Measurements from ENCODE around the gene PGAM5.

DNA sequence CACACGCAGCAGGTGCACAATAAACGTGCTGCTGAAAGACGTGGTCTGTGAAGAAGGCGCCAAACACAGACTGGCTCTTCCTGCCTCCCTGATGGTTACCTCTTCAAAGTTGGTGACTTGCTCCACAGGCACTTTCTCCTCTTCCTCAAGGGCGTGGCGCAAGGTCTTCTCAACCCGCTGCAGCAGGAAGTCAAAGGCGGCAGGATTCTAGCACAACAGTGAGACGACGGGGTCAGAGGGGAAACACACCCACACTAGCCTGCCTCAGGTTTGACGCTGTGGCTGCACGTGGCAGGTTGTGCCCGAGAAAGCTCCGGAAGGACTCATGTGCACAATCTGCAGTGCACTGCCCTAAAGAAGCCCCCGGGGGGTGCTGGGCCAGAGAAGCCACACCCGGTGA is 38.5 kb upstream of the PGAM5 start:
- TF ChIP-seq, protein P1, sequence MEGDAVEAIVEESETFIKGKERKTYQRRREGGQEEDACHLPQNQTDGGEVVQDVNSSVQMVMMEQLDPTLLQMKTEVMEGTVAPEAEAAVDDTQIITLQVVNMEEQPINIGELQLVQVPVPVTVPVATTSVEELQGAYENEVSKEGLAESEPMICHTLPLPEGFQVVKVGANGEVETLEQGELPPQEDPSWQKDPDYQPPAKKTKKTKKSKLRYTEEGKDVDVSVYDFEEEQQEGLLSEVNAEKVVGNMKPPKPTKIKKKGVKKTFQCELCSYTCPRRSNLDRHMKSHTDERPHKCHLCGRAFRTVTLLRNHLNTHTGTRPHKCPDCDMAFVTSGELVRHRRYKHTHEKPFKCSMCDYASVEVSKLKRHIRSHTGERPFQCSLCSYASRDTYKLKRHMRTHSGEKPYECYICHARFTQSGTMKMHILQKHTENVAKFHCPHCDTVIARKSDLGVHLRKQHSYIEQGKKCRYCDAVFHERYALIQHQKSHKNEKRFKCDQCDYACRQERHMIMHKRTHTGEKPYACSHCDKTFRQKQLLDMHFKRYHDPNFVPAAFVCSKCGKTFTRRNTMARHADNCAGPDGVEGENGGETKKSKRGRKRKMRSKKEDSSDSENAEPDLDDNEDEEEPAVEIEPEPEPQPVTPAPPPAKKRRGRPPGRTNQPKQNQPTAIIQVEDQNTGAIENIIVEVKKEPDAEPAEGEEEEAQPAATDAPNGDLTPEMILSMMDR (IDR thresholded peaks at IDR 0.05) = no peak
- TF ChIP-seq POLR2AphosphoS5 (IDR thresholded peaks at IDR 0.05) (no peak), POLR2A (IDR thresholded peaks at IDR 0.05) (no peak), EP300 (IDR thresholded peaks at IDR 0.05; ENCODE audit: low read depth) (no peak)

All from transverse colon (tissue), 4 donors.